Measurements from ENCODE around the gene SERPINE1.

DNA sequence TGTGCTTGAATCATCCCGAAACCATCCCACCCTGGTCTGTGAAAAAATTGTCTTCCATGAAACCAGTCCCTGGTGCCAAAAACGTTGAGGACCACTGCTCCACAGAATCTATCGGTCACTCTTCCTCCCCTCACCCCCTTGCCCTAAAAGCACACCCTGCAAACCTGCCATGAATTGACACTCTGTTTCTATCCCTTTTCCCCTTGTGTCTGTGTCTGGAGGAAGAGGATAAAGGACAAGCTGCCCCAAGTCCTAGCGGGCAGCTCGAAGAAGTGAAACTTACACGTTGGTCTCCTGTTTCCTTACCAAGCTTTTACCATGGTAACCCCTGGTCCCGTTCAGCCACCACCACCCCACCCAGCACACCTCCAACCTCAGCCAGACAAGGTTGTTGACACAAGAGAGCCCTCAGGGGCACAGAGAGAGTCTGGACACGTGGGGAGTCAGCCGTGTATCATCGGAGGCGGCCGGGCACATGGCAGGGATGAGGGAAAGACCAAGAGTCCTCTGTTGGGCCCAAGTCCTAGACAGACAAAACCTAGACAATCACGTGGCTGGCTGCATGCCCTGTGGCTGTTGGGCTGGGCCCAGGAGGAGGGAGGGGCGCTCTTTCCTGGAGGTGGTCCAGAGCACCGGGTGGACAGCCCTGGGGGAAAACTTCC, 784 bp upstream of the SERPINE1 start:
- no peak for TF ChIP-seq GATA2 (IDR thresholded peaks at IDR 0.05; ENCODE audit: low read depth, low read length)
- no peak for TF ChIP-seq GATA3 (IDR thresholded peaks at IDR 0.05; ENCODE audit: low read depth, low read length)
